Liver (tissue), 3 donors: ENCODE measurements around the gene PDK1.

ENCODE experiments used
- EGR1 ChIP-seq, 2 donors: IDR thresholded peaks; 2 replicates each; pipeline ENCODE4 v1.6.1; 2016 to 2018; ENCODE audit warnings: antibody characterized with exemption in 2 of 2, low read depth in 2 of 2
- FOXA2 ChIP-seq: IDR thresholded peaks from 2 replicates; pipeline ENCODE4 v1.6.1; 2016; ENCODE audit warnings: antibody characterized with exemption
- RAD21 ChIP-seq, 2 donors: IDR thresholded peaks; 2 replicates each; pipeline ENCODE4 v1.6.1; 2016; ENCODE audit warnings: antibody characterized with exemption in 2 of 2, mild to moderate bottlenecking in 2 of 2
- TAF1 ChIP-seq: conservative IDR thresholded peaks from 2 replicates; pipeline ENCODE4 v1.6.1; 2016; ENCODE audit warnings: antibody characterized with exemption, mild to moderate bottlenecking
- TF ChIP-seq, protein P1 (sequence below): fragments of 150-350 bp; IDR thresholded peaks from 2 replicates; pipeline ENCODE4 v1.5.1; 2017; ENCODE audit warnings: improper control_type of control experiment, low read depth, low read length; ENCODE audit not compliant: missing input control
- TF ChIP-seq, protein P2 (sequence below): IDR thresholded peaks from 2 replicates; pipeline ENCODE4 v1.6.1; 2016; ENCODE audit warnings: antibody characterized with exemption
- TF ChIP-seq, protein P3 (sequence below): IDR thresholded peaks from 2 replicates; pipeline ENCODE4 v1.6.1; 2016; ENCODE audit warnings: antibody characterized with exemption
- donor health status: healthy.
- donor health status: healthy.

DNA sequence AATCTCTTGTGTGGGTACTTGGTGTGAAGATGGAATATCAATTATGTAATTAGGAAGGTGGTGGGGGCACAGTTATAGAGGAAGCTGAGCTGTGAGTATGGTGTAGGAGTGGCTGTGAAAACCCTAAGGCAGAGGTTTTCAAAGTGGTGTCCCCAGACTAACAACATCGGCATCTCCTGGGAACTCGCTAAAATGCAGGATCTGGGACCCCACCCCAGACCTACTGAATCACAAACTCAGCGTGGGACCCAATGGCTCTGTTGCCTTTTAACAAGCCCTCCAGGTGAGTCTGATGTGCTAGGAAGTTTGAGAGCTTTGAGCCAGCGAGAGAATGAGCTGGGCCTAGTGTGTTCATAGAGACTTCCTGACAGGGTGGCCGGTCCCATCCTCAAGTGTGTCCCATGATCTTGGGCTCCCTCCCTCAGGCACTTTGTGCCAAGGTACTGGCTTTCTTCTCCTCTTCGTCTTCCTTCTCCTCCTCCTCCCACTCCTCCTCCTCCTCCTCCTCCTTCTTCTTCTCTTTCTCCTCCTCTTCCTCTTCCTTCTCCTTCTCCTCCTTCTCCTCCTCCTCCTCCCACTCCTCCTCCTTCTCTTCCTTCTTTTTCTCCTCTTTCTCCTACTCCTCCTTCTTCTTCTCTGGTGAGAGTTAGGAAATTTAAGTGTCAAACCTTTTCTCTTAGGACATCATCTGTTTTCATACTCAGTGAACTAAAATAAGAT, 86.6 kb downstream of the PDK1 start:
- TF ChIP-seq, protein P1, sequence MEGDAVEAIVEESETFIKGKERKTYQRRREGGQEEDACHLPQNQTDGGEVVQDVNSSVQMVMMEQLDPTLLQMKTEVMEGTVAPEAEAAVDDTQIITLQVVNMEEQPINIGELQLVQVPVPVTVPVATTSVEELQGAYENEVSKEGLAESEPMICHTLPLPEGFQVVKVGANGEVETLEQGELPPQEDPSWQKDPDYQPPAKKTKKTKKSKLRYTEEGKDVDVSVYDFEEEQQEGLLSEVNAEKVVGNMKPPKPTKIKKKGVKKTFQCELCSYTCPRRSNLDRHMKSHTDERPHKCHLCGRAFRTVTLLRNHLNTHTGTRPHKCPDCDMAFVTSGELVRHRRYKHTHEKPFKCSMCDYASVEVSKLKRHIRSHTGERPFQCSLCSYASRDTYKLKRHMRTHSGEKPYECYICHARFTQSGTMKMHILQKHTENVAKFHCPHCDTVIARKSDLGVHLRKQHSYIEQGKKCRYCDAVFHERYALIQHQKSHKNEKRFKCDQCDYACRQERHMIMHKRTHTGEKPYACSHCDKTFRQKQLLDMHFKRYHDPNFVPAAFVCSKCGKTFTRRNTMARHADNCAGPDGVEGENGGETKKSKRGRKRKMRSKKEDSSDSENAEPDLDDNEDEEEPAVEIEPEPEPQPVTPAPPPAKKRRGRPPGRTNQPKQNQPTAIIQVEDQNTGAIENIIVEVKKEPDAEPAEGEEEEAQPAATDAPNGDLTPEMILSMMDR, result no peak
- TF ChIP-seq, protein P2, sequence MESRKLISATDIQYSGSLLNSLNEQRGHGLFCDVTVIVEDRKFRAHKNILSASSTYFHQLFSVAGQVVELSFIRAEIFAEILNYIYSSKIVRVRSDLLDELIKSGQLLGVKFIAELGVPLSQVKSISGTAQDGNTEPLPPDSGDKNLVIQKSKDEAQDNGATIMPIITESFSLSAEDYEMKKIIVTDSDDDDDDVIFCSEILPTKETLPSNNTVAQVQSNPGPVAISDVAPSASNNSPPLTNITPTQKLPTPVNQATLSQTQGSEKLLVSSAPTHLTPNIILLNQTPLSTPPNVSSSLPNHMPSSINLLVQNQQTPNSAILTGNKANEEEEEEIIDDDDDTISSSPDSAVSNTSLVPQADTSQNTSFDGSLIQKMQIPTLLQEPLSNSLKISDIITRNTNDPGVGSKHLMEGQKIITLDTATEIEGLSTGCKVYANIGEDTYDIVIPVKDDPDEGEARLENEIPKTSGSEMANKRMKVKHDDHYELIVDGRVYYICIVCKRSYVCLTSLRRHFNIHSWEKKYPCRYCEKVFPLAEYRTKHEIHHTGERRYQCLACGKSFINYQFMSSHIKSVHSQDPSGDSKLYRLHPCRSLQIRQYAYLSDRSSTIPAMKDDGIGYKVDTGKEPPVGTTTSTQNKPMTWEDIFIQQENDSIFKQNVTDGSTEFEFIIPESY, result no peak
- TF ChIP-seq EGR1 (IDR thresholded peaks at IDR 0.05; ENCODE audit: low read depth in 2 of 2), result no peak
- no peak for TF ChIP-seq FOXA2
- no peak for TF ChIP-seq TAF1
- TF ChIP-seq, protein P3, sequence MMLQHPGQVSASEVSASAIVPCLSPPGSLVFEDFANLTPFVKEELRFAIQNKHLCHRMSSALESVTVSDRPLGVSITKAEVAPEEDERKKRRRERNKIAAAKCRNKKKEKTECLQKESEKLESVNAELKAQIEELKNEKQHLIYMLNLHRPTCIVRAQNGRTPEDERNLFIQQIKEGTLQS, result no peak
- no peak for TF ChIP-seq RAD21 (IDR thresholded peaks at IDR 0.05)
